Coronary artery (tissue), 2 donors: ENCODE results near the gene ALPP.
"Not testable (repeated sequence)": the region's sequence is repeated elsewhere in the genome, so short reads cannot be mapped to it uniquely, and the experiment has no call there.

ENCODE experiments used
- DNase-seq: peaks from one replicate; pipeline ENCODE4 v3.0.0-alpha.2; 2017; ENCODE audit warnings: low spot score
- H3K27ac ChIP-seq, 2 donors: fragments of 200-600 bp; sonication (generic); one replicate each; pipeline ENCODE4 v1.5.1; 2016 to 2019
- H3K4me3 ChIP-seq: fragments of 200-600 bp; sonication (generic); 2 replicates; pipeline ENCODE4 v1.5.1; 2016; ENCODE audit warnings: mild to moderate bottlenecking, moderate library complexity
- TF ChIP-seq, protein P1 (sequence below): fragments of 200-600 bp; sonication (generic); IDR thresholded peaks from one replicate; pipeline ENCODE4 v1.5.1; 2019; ENCODE audit warnings: antibody characterized with exemption

Gene ALPP

DNA sequence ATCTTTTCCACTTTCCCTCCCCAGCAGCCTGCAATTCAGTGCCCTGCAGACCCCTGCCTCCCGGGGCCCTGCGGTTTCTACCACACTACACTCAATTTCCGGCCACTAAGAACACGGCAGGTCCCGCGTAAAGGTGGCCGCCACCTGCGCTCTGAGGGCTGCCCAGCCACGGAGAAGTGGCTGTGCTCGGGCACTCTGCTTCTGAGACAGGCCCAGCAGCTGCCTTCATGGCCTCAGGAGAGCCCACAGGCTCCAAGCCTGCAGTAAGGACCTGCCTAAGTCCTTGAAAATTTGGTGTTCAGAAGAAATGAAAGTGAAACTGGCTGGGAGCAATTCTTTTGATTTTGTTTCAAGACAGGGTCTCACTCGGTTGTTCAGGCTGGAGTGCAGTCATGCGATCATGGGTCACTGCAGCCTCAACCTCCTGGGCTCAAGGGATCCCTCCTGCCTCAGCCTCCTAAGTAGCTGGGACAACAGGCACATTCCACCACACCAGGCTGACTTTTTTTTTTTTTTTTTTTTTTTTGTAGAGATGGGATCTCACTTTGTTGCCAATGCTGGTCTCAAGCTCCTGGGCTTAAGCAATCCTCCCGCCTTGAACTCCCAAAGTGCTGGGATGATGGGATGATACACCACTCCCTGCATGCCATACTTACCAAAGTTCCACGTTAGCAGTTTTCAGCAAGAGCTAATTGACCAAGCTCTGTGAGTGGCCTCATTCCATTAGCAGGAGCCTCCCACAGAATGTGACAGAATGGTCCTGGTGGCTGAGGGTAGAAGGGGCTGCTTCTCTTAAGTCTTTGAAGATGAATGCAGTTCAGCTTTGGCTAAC is 14.6 kb upstream of the ALPP start:
- Histone ChIP-seq H3K27ac (no peak overlapping the region), H3K4me3 (peak overlapping the region; percentile 44)
- no peak for DNase-seq
- TF ChIP-seq, protein P1, sequence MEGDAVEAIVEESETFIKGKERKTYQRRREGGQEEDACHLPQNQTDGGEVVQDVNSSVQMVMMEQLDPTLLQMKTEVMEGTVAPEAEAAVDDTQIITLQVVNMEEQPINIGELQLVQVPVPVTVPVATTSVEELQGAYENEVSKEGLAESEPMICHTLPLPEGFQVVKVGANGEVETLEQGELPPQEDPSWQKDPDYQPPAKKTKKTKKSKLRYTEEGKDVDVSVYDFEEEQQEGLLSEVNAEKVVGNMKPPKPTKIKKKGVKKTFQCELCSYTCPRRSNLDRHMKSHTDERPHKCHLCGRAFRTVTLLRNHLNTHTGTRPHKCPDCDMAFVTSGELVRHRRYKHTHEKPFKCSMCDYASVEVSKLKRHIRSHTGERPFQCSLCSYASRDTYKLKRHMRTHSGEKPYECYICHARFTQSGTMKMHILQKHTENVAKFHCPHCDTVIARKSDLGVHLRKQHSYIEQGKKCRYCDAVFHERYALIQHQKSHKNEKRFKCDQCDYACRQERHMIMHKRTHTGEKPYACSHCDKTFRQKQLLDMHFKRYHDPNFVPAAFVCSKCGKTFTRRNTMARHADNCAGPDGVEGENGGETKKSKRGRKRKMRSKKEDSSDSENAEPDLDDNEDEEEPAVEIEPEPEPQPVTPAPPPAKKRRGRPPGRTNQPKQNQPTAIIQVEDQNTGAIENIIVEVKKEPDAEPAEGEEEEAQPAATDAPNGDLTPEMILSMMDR, result no peak

DNA sequence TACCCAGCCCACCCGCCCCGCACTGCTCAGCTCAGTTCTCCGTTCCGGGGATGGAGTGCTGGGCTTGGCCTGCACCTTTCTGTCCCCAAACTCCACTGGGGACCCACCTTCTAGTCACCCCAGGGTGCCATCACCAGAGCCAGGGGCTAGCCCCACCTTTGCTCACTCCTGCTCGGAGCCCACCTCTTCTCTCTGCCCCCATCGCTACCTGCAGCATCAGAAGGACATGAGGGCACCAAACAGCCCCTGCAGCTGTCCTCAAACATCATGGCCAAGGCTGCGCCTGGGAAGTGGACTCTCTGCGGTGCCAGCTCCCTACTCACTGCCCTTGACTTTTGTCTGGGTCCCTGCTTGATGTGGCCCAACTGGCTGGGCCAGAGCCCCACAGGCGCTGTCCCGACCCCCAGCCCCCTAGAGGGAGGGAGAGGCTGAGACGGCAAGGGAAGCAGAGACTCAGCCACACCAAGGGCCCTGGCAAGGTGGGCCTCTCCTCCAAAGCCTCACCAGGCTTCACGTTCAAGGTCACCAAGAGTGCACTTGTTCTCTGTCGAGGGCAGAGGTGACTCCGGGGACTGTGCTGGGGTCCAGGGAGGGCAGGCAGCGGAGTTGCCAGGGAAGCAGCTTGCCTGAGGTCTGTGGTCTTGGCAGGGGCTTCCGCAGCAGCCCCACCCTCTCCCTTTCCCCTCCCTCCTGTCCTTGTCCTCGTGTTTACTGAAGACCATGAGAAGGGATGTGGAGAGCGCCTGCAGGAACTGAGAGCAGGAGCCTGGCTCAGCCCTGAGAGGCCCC is 13.6 kb upstream of the ALPP start:
- H3K4me3 ChIP-seq, H3K27ac ChIP-seq, DNase-seq: not testable (repeated sequence)

DNA sequence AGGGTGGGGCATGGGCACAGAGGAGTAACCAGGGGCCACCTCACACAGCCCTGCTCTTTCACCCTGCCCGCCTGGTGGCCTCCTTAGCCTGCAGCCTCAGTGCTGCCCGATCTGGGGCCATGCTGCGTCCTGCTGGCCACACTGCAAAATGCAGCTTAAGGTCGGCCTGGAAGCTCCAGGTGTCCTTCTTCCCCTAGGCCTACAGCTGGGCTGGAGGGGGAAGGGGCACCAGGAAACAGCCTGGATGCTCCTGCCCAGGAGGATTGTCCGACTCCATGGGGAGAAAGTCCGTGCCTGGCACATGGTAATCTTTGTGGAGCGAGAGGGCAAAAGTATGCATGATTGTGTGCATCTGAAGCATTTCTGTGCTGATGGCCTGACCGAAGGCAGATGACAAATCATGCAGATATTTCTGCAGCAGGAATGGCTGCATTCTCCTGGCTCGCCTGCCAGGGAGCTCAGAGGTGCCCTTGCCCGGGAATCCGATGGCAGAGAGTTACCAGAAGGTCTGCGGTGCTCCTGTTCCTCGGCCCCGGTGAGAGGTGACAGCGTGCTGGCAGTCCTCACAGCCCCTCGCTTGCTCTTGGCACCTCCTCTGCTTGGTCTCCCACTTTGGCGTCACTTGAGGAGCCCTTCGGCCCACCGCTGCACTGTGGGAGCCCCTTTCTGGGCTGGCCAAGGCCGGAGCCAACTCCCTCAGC is 12.8 kb upstream of the ALPP start:
- TF ChIP-seq, protein P1, result no peak
- H3K27ac ChIP-seq, result no peak overlapping the region
- no peak for DNase-seq
- H3K4me3 ChIP-seq, result no peak overlapping the region

DNA sequence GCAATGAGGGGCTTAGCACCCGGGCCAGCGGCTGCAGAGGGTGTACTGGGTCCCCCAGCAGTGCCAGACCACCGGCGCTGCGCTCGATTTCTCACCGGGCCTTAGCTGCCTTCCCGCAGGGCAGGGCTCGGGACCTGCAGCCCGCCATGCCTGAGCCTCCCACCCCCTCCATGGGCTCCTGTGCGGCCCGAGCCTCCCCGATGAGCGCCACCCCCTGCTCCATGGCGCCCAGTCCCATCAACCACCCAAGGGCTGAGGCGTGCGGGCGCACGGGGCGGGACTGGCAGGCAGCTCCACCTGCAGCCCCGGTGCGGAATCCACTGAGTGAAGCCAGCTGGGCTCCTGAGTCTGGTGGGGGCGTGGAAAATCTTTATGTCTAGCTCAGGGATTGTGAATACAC is 12.1 kb upstream of the ALPP start:
- DNase-seq, H3K27ac ChIP-seq, H3K4me3 ChIP-seq: not testable (repeated sequence)

DNA sequence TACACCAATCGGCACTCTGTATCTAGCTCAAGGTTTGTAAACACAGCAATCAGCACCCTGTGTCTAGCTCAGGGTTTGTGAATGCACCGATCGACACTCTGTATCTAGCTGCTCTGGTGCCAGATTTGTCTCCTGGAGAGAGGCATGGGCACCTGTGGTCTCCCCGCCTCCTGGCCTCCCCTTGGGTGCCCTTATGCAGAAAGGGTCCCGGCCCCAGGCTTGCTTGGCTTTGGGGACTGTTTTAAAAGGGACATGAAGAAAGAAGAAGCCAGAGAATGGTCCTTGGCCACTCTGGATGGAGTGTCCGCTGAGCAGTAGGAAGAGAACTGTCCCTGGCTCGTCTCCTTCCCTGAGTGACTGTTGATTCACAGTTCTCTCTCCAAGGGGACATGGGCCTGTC is 11.5 kb upstream of the ALPP start:
- DNase-seq, result no peak
- H3K27ac ChIP-seq, result no peak overlapping the region
- TF ChIP-seq, protein P1, result no peak
- no peak overlapping the region for H3K4me3 ChIP-seq

DNA sequence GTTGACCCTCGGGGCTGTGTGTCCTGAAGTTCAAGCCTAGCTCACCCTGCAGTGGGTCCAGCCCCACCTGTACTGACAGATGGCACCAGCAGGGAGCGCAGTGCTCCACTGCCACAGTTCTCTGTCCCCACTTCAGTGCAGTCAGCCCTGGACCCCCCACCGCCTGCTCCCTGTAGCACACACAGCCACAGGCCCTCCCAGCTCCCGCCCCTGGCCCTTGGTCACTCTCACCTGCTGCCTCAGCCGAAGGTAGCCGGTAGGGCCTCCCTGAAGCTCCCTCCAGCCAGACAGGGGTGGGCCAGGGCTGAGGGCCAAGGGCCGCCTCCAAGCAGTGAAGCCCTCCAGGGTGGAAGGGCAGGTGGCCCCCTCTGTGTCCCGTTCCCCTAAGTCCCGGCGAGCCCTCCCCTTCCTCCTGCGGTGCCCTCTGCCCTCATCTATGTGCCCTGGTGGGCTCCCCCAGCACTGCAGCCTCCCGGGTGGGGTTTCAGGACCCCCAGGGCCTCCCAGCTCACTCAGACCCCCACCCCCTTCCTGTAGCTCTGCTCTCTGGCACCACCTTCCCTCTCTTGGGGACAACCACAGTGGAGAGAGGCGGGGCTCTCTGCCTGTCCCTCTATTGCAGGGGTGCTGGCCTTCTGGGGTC is 10.8 kb upstream of the ALPP start:
- TF ChIP-seq, protein P1, result no peak
- no peak for DNase-seq
- Histone ChIP-seq H3K27ac (no peak overlapping the region), H3K4me3 (no peak overlapping the region)

DNA sequence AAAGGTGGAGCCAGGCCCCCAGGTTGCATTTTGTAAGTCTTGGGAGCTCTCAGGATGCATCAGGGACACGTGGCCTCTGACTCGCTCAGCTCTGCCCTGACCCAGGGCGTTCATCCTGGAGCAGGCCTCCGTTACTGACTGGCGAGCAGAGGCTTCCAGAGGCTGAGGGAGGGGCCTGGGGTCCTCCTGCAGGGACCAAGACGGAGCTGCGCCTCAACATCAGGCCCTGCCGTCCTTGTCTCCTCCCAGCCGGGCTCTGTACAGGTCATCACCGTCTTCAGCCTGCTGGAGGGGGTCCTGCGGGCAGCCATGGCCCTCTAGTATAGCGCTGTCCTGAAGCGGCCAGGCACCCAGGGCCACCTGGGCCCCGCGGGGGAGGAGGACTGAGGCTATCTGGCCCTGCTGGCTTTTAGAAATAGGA is 10.2 kb upstream of the ALPP start:
- Histone ChIP-seq H3K27ac (no peak overlapping the region), H3K4me3 (no peak overlapping the region)
- TF ChIP-seq, protein P1, result no peak
- DNase-seq, result no peak
